NCI-H1105 (cell line): ENCODE data around the gene PNLIPRP2.

ENCODE experiments used
- DNase-seq: peaks from one replicate; lab custom pipeline; 2025; lab: John Stamatoyannopoulos, UW

PNLIPRP2 gene

DNA sequence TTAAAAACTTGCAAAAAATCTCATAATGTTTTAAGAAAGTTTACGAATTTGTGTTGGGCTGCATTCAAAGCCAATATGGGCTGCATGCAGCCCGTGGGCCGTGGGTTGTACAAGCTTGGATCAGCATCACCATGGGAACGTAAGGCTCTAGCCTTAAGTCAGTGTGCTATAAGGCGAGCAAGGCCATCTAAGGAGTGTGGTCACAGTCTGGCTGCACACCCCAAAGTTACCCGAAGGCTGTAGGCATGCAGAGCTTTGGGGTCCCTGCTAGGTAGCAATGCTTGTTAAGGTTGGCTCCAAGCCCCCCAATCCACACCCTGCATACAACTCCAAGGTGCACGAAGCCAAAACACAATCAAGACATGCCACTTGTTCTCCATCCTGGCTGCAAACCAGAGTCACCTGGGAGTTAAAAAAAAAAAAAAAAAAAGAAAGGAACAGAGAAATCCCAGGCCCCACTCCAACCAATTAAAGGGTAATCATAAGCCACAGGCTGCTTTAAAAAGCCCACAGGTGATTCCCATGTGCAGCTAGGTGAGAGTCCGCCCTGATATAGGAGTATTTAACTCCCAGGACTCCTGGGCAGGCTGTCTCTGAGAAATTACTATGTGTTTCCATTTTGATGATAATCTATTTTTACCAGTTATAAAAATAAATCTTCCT is 8.5 kb upstream of the PNLIPRP2 start:
- no peak for DNase-seq

DNA sequence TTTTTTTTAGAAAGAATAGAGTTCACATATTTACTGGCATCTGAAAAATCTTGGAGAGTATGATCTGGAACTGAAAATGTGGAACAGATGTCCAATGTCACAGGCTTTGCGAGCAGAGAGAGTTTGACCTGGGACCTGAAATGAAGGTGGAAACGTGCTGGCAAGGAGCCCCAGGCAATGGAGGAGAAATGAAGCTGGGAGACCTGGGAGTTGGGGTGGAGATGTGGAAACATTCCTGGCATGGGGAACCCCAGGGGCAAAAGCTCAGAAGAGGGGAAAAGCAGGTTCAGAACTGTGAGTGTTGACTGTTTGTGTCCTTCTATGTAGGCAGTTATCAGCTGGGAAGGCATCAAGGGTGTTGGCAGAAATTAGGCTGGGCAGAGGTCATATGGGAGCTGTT is 7.3 kb upstream of the PNLIPRP2 start:
- DNase-seq: no peak

DNA sequence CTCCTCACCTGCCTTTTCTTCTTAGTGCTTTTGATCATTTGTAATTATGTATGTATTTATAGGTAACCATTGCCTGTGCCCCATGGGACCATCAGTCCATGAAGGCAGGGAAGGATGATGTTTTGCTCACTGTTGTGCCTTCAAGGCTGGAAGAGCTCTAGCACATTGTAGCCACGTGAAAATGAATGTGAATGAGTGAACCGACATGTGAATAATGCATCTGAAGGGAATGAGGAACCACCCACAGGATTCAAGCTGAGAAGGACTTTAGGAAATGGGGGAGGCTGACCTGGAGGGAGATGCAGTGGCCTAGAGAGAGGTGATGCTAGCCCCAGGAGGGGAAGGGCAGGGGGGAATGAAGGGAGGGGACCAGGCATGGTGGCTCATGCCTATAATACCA is 6.0 kb upstream of the PNLIPRP2 start:
- DNase-seq: no peak

DNA sequence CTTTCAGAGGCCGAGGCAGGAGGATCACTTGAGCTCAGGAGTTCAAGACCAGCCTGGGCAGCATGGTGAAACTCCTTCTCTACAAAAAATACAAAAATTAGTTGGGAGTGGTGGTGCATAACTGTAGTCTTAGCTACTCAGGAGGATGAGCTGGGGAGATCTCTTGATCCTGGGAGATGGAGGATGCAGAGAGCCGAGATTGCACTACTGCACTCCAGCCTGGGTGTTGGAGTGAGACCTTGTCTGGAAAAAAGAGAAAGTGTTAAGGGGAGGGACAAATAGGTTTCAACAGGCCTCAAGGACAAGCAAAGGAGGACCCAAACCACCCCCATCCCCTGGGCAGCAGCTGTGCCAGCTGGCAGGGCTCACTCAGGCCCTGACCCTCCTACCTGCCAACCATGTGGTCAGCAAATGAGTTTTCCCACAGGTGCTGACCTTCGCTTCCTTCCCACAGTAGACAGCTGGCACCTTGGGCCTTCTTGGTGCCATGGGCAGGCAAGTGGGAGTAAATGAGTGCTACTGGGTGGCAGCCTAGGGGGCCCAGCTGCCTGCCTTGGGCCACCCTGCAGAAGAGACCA is 5.5 kb upstream of the PNLIPRP2 start:
- no peak for DNase-seq

DNA sequence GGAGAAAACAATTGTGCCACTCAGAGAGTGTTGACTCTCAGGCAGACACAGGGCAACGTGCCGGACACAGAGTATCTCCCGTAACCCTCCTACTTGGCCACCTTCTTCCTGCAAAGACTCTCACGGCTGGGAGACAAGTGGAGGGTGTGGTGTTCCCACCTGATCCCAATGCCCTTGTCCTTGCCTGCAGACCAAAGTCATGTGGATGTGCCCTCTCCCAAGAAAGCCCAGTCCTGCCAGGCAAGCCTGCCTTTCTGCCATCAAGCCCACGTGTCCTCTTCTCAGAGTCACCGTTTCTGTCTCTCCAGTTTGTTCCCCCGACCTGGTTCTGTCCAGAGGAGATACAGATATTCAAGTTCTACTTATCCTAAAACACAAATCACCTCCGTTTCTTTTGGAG is 723 bp downstream of the PNLIPRP2 start:
- no peak for DNase-seq

DNA sequence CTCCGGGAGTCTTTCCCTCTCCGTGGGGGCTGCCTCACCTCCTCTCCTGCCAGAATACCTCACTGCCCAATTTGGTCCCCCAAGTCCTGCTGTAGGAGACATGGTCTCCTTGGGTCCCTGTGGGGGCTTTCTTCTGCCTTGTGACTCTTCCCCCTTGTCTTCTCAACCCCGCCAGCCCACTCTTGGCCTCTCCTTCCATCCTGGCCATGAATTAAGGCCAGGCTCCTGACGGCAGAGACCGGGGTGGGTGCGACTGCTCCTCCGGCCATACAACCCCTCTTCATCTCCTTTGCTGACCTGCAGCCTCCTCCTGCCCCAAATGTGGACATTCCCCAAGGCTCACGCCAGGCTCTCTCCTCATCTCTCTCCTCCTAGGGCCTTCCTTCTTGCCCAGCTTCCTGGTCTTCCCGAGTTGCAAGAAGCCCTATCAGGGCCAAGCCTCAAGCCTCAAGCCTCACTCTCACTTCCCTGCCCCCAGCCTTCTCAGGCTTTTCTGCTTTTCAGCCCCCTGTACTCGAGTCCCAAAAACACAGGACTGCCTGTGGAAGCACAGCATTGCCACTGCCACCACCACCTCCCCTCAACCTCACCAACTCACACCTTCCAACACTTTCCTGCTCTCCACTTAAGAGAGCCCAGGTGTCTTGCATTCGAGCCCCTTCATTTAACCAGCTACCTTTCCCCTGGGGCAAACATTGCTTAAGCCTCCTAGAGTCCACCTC is 1.3 kb downstream of the PNLIPRP2 start:
- DNase-seq: no peak

DNA sequence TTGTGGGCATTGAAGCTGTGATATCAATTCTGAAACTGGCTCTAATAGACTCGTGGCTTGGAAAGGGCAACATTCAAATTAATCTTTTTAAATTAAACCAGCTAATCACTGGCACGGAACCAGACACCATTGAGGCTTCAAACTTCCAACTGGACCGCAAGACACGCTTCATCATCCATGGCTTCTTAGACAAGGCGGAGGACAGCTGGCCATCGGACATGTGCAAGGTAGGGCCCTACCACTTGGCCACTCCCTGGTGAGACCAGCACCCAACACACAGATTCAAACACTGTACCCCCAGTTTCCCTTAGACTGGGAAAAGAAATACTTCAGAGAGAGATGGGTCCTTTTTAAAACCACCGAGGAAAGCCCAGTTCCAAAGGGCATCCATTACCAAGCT is 5.1 kb downstream of the PNLIPRP2 start:
- DNase-seq: no peak

DNA sequence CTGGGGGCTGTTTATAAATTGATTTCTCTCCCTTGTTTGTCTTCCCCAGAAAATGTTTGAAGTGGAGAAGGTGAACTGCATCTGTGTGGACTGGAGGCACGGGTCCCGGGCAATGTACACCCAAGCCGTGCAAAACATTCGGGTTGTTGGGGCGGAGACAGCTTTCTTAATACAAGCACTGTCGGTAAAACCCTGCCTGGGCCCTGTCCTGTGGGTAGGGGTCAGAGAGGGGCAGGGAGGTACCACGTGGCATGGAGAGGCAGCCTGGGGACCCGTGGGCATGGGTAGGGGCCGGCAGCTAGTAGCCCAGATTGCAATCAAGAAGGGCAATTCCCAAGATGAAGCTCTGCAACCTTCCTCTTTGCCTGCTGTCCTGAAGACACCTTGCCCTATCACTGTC is 6.1 kb downstream of the PNLIPRP2 start:
- no peak for DNase-seq

DNA sequence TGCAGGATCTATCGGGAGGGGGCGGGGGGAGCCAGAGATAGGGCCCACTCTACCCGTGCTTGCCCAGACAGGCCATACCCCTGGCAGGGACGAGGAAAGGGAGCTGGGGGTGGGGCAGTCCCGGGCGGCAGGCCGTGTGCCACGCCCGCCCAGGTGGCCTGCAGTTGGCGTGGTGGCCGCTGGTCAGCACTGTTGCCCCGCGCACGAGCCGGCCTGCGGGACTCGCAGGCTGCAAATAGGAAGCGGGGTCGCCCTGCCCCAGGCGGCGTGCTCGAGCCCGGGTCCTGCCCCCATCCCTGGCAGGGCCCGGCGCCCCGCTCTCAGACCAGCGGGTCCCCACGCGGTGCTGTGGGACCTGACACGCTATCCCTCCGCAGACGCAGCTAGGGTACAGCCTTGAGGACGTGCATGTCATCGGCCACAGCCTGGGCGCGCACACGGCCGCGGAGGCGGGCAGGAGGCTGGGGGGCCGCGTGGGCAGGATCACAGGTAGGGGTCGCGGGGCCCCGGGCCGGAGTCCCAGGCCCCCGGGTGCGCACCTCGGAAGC is 6.7 kb downstream of the PNLIPRP2 start:
- no peak for DNase-seq

DNA sequence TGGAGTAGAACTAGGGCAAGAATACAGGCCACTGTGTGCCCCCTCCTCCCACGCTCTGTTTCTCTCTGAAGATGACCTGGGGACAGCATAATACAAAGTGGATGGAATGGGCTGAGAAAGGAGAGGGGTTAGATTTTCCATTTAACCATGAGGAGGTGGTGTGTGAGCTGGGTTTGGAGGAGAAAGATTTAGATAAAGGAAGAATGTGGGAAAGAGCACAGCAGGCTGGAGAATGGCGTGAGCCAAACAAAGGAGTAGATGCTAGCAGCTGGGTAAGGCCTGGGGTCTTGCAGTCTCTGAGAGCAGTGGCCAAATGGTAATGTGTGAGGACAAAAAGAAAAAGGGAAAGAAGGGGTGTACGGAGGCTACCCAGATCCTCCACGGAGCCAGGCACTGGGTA is 8.6 kb downstream of the PNLIPRP2 start:
- no peak for DNase-seq

DNA sequence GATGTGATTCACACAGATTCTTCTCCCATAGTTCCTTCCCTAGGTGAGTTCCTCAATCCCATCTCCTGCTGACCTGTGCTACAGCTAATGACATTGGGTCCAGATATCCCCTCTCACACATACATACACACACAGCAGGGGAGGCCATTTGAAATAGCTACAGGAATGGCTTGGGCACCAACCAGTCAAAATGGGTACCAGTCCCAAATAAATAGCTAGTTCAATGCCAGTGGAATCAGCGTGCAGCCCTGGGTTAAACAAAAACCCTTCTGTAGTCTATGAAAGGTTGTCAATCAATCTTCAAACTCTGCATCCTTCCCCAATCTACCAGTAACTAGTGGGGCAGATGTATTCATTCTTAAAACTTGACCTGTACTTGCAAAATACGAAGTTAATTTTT is 9.3 kb downstream of the PNLIPRP2 start:
- DNase-seq: no peak

DNA sequence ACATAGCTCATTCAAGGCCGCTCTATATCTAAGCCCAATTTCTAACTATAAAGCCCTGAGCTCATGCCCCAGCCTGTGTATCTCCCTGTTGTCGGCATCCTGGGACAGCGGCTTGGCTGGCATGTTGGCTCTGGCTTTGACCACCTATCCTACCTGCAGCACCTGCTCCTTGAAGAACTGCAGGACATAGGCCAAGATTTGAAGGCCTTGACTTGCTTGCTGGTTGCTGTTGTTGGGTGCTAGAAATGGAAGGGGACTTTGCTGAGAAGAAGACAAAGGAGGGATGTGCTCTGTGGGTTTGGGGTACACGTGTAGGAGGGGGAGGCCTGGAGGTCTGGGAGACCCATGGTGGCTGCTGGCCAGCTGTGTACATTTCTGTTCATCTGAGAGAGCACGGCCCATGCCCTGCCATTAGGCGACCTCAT is 11.1 kb downstream of the PNLIPRP2 start:
- no peak for DNase-seq

DNA sequence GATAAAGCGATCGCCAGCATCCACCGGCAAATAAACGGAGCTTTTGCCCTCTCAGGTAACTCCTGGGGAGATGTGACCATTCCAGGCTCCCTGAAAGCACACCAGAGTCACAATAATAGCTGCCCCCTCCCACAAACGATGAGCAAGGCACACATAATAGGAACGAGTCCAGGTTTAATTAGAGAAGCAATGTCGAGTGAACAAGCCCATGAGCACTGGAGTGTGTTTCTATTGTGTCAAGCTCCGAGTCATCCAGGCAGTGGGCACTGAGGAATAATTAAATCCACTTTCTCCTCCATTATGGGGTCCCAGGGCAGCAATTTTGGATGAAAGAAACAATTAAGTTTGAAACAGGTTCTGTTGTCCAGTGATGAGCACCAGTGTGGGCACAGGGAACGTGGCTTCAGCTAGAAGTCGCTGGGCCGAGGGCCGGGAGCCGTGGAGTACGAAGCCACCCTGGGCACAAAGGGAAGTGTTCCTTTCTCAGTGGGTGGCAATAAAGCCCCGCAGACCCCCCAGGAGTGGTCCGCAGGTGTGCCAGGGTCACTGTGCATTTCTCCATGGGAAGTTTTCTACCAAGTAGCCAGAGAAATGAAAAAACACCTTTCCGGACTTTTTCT is 12.0 kb downstream of the PNLIPRP2 start:
- DNase-seq: no peak

DNA sequence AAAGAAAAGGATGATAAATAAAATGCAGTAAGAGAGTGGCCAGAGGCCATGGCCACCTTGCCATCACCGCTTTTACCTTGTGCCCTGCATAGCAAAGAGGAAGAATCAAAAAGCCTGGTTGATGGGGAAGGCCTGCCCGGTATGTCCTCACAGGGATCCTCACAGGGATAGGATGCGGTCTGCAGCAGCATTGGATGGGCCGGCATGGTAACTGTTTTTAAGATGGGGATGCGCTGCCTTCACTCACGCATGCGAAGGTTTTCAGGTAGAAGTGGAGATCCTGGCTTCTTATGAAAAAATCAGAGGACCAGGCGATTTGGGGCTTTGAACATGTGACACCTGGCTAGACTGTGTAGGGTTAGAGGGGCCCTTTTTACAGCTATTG is 12.5 kb downstream of the PNLIPRP2 start:
- no peak for DNase-seq

DNA sequence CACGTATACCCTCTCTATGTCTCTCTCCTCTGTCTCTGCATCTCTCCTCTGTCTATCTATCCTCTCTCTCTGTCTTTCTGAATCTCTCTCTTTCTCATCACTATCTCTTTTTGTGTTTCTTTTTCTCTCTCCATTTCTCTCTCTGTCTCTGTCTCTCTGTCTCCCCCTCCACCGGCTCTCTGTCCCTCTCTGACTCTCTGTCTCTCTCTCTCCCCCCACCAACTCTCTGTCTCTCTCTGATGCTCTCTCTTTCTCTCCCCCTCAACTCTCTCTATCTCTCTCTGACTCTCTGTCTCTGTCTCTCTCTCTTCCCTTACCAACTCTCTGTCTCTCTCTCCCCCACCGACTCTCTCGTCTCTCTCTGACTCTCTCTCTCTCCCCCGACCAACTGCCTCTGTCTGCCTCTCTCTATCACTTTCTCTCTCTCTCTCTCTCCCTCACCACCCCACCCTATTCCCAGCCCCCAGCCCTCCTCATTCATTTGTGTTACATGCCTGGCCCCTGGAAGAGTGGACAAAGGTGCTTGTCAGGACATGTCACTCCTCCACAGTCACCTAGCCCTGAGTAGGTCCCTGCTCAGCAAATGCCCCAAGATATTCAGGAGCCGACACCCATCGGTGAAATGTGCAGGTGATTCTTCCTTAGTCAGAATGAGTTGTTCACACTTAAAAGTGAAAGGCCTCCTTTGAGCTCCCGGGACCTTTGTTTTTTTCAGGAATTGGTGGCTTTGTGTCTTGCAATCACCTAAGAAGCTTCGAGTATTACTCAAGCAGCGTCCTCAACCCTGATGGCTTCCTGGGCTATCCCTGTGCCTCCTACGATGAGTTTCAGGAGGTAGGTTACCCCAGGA is 13.6 kb downstream of the PNLIPRP2 start:
- no peak for DNase-seq

DNA sequence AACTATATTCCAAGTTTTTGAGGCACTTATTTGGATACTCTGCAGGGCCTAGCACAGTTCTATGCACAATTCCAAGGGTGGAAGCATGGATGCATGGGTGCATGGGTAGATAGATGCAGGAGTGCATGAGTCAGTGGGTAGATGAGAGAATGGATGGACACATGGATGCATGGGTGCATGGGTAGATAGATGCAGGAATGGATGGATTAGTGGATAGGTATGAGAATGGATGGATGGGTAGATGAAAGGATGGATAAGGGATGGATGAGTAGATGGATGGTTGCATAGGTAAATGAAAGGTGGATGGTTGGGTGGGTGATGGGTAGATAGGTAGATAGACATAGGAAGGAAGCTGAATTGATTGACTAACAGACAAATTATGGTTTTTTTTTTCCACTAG is 15.6 kb downstream of the PNLIPRP2 start:
- no peak for DNase-seq

DNA sequence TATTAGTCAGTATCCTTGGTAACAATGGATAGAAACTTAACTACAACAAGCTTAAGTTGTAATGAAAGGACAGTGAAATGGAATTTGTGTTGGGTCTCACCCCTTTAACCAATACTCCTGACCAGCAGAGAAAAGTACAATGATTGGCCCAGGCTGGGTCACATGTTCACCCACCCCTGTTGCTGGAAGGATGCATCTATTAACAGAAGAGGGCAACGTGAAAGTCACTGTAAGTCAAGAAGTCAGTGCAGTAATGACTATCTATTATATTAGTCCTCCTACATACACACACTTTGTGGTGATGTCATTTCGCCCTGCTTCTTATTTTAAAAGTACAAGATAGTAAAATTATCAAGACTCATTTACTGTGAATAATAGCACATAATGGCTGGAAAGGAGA is 16.2 kb downstream of the PNLIPRP2 start:
- no peak for DNase-seq

DNA sequence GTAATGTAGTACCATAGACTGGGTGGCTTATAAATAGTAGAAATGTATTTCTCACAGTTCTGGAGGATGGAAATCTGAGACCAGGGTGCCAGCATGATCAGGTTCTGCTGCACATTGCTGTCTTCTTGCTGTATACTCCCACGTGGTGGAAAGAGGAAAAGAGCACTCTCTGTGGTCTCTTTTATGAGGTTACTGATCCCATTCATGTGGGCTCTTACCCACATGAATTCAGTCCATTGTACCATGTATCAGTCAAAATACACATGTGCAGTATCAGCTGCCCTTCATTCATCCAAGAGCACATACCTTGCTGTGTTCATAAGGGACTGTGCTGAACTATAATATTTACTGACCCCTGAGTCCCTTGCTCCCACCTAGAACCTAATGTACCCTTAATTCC is 17.1 kb downstream of the PNLIPRP2 start:
- no peak for DNase-seq

DNA sequence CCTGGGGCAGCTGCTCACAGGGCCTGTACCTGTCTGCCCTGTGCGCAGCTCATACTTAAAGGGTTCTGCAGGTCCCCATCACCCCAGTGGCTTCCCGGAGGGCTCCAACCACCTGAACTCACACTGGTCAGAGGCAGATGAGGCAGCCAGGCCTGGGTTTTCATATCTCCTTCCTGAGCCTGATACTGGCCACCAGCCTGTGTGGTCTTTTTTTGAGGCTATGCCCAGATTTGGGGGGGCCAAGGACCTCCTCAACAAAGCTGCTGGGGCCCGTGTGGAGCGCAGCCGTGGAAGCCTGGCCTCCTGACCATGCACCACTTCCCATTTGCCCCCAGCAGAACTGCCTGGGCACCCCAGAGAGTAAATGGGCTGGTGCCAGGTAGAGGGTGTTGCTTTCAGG is 25.7 kb downstream of the PNLIPRP2 start:
- no peak for DNase-seq

DNA sequence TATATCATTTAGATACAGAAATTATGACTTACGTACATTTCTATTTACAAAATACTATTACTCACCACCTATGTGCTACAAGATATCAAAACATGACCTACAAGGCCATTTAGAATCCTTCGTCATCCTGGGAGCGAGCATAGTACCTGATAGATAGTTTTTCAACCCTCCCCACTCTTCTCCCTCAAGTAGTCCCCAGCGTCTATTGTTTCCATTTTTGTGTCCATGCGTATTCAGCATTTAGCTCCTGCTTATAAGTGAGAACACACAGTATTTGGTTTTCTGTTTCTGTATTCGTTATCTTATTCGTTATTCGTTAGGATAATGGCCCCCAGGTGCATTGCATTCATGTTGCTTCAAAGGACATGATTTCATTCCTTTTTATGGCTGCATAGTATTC is 28.1 kb downstream of the PNLIPRP2 start:
- no peak for DNase-seq

DNA sequence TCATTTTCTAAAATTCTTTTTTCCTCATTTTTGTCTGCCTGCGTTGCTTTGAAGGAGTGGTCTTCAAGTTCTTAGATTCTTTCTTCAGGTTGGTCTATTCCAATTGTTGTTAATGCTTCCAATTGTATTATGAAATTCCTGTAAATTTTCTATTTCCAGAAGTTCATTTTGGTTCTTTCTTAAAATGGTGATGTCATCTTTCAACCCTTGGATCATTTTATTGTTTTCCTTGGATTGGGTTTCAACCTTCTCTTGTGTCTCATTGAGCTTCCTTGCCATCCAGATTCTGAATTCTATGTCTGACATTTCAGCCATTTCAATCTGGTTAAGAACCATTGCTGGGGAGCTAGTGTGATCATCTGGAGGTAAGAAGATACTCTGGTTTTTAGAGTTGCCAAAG is 33.1 kb downstream of the PNLIPRP2 start:
- DNase-seq: no peak

DNA sequence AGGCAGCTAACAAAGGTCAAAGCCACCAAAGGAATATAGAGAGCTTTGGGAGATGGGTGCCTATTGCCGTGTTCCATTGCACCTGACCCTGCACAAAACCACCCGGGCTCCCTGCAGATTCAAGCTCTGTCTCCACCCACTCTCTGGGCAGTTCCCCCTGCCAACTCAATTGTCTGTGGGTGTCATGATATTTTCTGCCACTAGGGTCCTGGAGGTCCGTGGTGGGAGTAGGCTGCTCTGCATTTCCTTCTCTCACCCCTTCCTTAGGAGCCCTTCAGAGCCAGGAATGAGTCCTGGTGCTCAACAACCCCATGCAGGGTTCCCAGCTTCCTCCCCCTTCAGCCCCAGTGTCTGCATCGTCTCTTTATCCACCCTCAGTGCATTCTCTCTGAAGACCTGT is 34.1 kb downstream of the PNLIPRP2 start:
- DNase-seq: no peak
